ENCODE measurements around the gene NOTCH1. TPM values are rescaled to one million over a fixed set of nuclear protein-coding genes. Genes with fewer than 3 reads are reported as not detected.

The NOTCH1 gene
- total RNA-seq, 4 donors from 2014 or later, result 32.0 to 40.8 (median 36.2) TPM

DNA sequence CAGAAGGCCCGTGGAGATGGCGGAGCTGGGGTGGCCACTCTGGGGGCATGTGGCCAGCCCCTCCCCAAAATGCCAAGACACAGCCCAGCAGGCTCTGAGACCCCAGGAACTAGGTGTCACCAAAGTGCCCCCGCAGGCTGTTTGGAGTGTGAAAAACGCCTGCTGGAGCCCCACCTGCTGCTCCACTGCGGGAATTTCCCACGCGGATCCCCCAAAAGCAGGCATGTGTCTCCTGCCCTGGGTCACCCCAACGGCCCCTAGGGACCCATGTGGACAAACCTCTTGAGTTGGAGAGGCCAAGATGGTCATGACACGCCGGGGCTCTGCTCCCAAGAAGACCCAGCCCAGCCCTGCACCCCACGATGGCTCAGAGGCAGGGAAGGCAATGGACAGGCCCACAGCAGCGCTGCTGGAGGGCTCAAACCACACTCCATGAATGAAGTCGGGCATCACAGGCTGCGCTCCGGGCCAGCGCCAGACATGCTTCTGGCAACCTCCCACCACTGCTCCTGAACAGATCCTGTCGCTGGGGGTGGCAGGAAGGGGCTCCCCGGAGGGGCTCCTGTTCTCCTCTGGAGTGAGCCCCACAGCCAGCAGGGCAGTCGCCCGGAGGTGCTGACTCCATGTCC, 15.3 kb downstream of the NOTCH1 start:
- Histone ChIP-seq H3K9me3 (no peaks in the 10 kb centered on the region), H3K27me3 (no peaks in the 10 kb centered on the region), H3K27ac (peak overlapping the region in 3 of 4 donors; percentile 36 to 82 (median 40)), H3K4me1 (peaks cover 69 to 98% (median 89%) of the 10 kb centered on the region in 3 donors), H3K36me3 (peaks cover 0 to 22% (median 0%) of the 10 kb centered on the region in 3 donors), H3K4me3 (peak overlapping the region in 1 of 4 donors; percentile 12)
- intact Hi-C loops (cut with DNase I), result no loop called here
- no peak for TF ChIP-seq POLR2A (IDR thresholded peaks at IDR 0.05)
- TF ChIP-seq, protein P1, sequence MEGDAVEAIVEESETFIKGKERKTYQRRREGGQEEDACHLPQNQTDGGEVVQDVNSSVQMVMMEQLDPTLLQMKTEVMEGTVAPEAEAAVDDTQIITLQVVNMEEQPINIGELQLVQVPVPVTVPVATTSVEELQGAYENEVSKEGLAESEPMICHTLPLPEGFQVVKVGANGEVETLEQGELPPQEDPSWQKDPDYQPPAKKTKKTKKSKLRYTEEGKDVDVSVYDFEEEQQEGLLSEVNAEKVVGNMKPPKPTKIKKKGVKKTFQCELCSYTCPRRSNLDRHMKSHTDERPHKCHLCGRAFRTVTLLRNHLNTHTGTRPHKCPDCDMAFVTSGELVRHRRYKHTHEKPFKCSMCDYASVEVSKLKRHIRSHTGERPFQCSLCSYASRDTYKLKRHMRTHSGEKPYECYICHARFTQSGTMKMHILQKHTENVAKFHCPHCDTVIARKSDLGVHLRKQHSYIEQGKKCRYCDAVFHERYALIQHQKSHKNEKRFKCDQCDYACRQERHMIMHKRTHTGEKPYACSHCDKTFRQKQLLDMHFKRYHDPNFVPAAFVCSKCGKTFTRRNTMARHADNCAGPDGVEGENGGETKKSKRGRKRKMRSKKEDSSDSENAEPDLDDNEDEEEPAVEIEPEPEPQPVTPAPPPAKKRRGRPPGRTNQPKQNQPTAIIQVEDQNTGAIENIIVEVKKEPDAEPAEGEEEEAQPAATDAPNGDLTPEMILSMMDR (IDR thresholded peaks at IDR 0.05), result no peak
- no peak for DNase-seq
- WGBS, 2 donors, result 41 to 52% methylated on average over 7 to 10 of the region's 20 CpGs

DNA sequence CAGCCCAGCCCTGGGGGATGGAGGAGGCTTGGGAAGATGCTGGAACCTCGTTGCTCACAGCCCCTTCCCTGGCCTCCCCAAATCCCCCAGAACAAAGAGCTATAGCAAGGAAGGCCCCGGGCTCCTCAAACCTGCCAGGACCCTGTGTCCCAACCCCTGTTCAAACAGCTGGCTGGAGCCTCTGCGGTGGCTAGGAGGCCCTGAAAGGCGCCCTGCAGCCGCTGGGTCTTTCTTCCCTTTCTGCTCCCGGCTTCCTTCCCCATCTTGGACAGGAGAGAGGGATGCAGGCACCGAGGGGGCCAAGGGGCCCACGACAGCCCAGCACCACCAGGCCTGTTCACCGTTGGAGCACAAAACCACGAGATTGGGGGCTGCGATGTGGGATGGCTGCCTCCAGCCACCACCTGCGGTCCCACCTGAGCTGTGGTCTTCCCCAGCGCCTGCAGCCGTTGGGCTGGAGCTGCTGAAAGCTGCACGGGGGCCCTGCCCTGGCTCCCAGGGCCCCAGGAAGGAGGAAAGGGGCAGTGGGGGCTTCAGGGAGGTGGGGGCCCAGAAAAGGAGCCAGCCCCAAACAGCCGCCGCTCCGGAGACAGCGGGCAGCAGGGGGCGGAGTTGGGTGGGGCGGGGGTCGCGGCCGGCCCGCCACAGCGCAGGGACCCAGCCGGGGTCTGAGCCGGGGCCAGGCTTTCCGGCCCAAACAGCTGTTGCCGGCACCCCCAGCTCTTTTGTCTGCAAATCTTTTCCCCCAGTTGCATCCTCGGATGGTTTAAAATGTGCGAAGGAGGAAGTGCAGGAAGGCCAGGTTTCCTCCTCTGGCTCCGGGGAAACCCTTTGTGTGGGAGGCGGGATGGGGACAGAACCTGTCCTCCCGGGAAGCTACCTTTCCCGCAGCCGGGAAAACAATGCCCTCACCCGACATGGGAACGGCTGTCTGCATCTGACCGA, 16.1 kb downstream of the NOTCH1 start:
- Histone ChIP-seq H3K9me3 (no peaks in the 10 kb centered on the region), H3K4me3 (peak overlapping the region in 1 of 4 donors; percentile 12), H3K36me3 (peaks cover 0 to 22% (median 0%) of the 10 kb centered on the region in 3 donors), H3K27me3 (no peaks in the 10 kb centered on the region), H3K4me1 (peaks cover 65 to 100% (median 92%) of the 10 kb centered on the region in 3 donors), H3K27ac (peak overlapping the region in 3 of 4 donors; percentile 42 to 82 (median 65))
- DNase-seq, result no peak
- WGBS, 2 donors, result 45 to 54% methylated on average over 8 to 12 of the region's 40 CpGs
- TF ChIP-seq, protein P1 (IDR thresholded peaks at IDR 0.05), result no peak
- intact Hi-C loops (cut with DNase I), result no loop called here

DNA sequence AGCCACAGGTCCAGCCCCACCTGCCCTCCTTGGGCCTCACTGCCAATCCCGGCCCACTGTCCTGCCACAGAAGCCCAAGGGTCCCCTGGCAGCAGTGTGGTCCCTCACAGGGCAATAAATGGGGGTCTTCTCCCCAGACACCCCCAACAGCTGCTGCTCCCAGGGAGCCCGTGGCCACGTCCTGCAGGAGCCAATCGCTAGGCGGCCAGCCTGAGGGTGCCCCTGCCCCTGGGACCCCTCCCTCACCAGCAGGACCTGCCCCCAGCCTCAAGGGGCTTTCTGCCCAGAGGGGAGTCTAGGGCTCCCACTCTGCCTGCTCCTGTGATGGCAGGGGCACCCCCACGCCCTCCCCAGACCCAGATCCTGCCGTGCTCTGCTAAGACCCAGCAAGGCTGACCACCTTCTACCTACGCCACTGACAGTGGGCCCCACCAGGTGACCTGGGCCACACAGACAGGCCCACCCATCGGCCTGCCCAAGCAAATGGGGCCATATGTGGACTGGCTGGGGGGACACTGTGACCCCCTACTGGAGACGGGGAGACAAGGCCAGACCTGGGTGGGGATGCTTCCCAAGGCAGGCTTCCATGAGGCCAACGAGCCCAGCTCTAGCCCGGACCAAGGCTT, 17.0 kb downstream of the NOTCH1 start:
- WGBS, 2 donors, result no CpG with 5 or more reads among the region's 12 CpGs
- DNase-seq, result no peak
- Histone ChIP-seq H3K36me3 (peaks cover 0 to 16% (median 2%) of the 10 kb centered on the region in 3 donors), H3K27me3 (no peaks in the 10 kb centered on the region), H3K27ac (peak overlapping the region in 3 of 4 donors; percentile 42 to 82 (median 65)), H3K4me3 (no peak overlapping the region), H3K9me3 (no peaks in the 10 kb centered on the region), H3K4me1 (peaks cover 55 to 96% (median 83%) of the 10 kb centered on the region in 3 donors)
- no peak for TF ChIP-seq POLR2A (IDR thresholded peaks at IDR 0.05)
- TF ChIP-seq, protein P1 (IDR thresholded peaks at IDR 0.05), result no peak
- intact Hi-C loops (cut with DNase I), result no loop called here

DNA sequence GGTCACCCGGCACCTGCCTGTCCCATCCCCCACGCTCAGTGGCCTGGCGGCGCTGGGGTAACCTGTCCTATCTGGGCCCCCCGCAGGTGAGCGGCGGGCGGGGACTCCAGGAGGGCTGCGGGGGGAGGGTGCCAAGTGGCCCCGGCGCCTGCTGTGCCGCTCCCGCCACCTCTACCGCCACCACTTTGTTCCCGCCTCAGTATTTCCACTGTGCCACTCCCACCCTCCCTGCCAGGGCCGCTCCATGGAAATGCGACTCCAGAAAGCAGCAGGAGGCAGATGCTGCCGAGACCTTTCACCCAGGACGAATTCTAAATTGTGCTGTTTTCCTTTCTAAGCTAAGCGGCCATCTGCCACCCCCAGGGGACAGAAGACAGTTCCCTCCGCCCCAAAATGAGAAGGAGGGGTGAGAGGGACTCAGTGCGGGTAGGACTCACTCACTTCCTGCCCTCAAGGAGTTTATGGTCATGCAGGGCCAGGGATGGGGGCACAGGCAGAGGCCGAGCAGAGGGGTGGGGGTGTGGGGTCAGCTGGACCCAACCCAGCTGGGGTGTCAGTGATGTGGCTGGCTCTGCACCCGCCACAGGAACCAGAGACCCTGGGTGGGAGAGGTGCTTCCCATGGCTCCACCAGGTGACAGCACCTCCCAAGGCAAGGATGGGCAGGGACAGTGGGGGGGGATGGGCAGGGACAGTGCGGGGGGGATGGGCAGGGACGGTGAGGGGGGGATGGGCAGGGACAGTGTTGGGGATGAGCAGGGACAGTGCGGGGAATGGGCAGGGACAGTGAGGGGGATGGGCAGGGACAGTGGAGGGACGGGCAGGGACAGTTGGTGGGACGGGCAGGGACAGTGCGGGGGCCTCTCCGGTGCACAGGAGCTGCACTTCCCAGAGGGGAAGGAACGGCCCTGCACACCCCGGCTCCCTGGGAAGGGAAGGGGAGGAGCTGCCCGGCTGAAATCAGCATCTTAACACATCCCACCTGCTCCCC, 17.8 kb downstream of the NOTCH1 start:
- DNase-seq, result no peak
- Histone ChIP-seq H3K4me1 (peaks cover 48 to 92% (median 75%) of the 10 kb centered on the region in 3 donors), H3K4me3 (no peak overlapping the region), H3K27me3 (no peaks in the 10 kb centered on the region), H3K36me3 (peaks cover 0 to 19% (median 7%) of the 10 kb centered on the region in 3 donors), H3K27ac (peak overlapping the region in 3 of 4 donors; percentile 44 to 82 (median 69)), H3K9me3 (no peaks in the 10 kb centered on the region)
- intact Hi-C loops (cut with DNase I), result no loop called here
- 44 to 58% methylated on average over 9 to 19 of the region's 34 CpGs for WGBS, 2 donors
- TF ChIP-seq, protein P1 (IDR thresholded peaks at IDR 0.05), result no peak
- TF ChIP-seq POLR2A (IDR thresholded peaks at IDR 0.05), result no peak
